Measurements from ENCODE around the gene LECT2.

- no peak for TF ChIP-seq CTCF (IDR thresholded peaks at IDR 0.05)
- TF ChIP-seq POLR2AphosphoS5 (IDR thresholded peaks at IDR 0.05) = no peak
- no peak for TF ChIP-seq POLR2A (IDR thresholded peaks at IDR 0.05)
Measured at GRCh38 chr5:135966790-135967189, 12.0 kb upstream of the LECT2 start.
